Measurements from ENCODE around the gene CCSER2.

DNA sequence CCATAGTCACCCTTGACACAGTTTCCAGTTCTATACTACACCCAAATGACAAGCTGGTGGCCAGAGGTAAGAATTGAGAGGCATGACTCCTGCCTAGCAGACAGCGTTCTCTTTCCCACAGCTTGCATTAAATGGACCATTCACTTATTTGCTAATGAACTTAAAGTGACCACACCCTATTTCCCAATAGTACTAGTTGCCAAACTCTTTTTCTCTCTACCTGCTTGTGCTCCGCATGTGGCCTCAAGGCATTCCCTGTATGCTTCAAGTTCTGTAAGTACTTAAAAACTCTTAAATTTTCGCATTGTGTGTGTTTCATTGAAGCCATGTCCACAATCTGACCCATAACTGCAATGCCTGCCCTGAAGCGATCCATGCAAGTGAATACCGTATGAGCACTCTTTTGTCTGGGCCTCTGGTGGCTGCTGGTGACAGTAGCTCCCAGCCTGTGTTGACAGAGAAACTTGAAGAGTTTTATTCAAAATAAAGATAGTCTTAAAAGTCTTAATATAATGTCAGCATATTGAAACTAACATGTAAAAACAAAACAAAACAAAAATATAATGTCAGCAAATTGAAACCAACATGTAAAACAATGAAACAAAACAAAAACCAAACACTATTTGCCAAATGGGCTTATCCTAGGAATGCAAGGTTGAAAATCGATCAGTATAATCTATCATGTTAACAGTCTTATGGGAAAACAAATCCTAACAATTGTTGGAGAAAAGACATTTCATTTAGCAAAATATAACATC lies 73.6 kb downstream of the CCSER2 start:
- TF ChIP-seq EZH2phosphoT487 (IDR thresholded peaks at IDR 0.05; ENCODE audit: borderline replicate concordance, low read depth) (no peak), MXI1 (IDR thresholded peaks at IDR 0.05; ENCODE audit: low read depth, low read length) (no peak)

Data from SK-N-SH (cell line).